ENCODE results near the gene NCKAP1.

The NCKAP1 gene

DNA sequence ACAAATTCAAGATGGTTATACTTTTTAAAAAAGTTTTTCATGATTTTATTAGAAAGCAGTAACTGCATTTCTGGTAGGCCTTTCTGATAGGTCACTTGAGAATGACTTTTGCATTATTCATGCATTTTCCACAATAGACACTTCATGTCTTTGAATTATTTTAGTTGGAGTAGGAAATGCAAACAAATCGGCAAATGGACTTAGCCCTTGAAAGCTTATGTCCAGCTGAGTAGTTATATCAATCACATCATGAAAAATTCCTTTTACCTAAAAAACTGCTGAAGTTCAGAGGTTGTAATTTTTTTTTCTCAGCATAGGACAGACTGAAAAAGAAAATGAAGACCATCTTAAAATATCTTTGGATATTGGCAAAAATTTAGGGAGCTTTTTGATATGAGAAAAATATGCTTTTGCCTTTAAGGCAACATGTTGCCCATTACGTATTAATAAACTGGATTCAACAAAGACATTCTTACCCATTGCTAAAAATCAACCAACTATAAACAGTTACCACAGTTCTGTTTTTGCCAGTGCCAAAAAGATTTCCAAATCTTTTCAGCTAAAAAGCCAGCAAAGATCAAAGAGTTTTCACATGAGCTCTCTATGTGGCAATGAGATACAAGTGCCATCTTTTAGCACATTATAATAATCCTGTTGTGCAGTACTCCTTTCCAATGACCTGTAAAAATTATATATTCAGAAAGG lies 126.3 kb downstream of the NCKAP1 start:
- TF ChIP-seq, protein P1, sequence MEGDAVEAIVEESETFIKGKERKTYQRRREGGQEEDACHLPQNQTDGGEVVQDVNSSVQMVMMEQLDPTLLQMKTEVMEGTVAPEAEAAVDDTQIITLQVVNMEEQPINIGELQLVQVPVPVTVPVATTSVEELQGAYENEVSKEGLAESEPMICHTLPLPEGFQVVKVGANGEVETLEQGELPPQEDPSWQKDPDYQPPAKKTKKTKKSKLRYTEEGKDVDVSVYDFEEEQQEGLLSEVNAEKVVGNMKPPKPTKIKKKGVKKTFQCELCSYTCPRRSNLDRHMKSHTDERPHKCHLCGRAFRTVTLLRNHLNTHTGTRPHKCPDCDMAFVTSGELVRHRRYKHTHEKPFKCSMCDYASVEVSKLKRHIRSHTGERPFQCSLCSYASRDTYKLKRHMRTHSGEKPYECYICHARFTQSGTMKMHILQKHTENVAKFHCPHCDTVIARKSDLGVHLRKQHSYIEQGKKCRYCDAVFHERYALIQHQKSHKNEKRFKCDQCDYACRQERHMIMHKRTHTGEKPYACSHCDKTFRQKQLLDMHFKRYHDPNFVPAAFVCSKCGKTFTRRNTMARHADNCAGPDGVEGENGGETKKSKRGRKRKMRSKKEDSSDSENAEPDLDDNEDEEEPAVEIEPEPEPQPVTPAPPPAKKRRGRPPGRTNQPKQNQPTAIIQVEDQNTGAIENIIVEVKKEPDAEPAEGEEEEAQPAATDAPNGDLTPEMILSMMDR (IDR thresholded peaks at IDR 0.05; ENCODE audit: poor library complexity, severe bottlenecking): no peak
- peaks cover 58% of the 10 kb centered on the region for H3K36me3 ChIP-seq (ENCODE audit: low read depth)
- H3K4me3 ChIP-seq (ENCODE audit: severe bottlenecking): no peak overlapping the region
- H3K27me3 ChIP-seq (ENCODE audit: insufficient read depth, poor library complexity, severe bottlenecking): no peaks in the 10 kb centered on the region
- peaks cover 11% of the 10 kb centered on the region for H3K4me1 ChIP-seq (ENCODE audit: insufficient read depth, poor library complexity, severe bottlenecking)
- no peak overlapping the region for H3K27ac ChIP-seq (ENCODE audit: poor library complexity, severe bottlenecking)
- ATAC-seq (ENCODE audit: low read depth) (no peak), DNase-seq (ENCODE audit: low spot score) (no peak)
- H3K9me3 ChIP-seq (ENCODE audit: severe bottlenecking): no peaks in the 10 kb centered on the region

DNA sequence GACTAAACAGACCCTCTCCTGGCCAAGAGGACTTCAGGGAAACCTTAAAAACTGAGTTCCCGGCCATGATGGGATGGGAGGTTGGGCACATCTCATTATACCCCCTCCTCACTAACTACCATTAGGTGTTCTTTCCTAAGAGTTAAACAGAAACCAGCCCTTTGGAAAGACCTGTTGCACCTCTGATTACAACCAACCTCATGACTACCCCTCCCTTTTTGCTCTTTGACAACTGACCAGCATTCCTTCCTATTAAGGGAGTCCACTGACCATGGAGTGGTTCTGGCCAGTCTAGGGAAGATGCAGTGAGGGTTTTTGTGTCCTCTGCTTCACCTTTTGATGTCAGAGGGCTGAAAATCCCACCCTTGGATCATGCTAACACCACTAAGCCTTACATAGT lies 127.3 kb downstream of the NCKAP1 start:
- Histone ChIP-seq H3K27me3 (ENCODE audit: insufficient read depth, poor library complexity, severe bottlenecking) (no peaks in the 10 kb centered on the region), H3K4me3 (ENCODE audit: severe bottlenecking) (no peak overlapping the region), H3K9me3 (ENCODE audit: severe bottlenecking) (no peaks in the 10 kb centered on the region), H3K4me1 (ENCODE audit: insufficient read depth, poor library complexity, severe bottlenecking) (peaks cover 11% of the 10 kb centered on the region), H3K27ac (ENCODE audit: poor library complexity, severe bottlenecking) (no peak overlapping the region), H3K36me3 (ENCODE audit: low read depth) (peaks cover 57% of the 10 kb centered on the region)
- DNase-seq (ENCODE audit: low spot score) (no peak), ATAC-seq (ENCODE audit: low read depth) (no peak)
- TF ChIP-seq, protein P1 (IDR thresholded peaks at IDR 0.05; ENCODE audit: poor library complexity, severe bottlenecking): no peak

GRCh38 chr2:182907081-182907830 lies 131.0 kb downstream of the NCKAP1 start:
- Histone ChIP-seq H3K4me1 (ENCODE audit: insufficient read depth, poor library complexity, severe bottlenecking) (no peaks in the 10 kb centered on the region), H3K27ac (ENCODE audit: poor library complexity, severe bottlenecking) (no peak overlapping the region), H3K9me3 (ENCODE audit: severe bottlenecking) (no peaks in the 10 kb centered on the region), H3K4me3 (ENCODE audit: severe bottlenecking) (no peak overlapping the region), H3K27me3 (ENCODE audit: insufficient read depth, poor library complexity, severe bottlenecking) (no peaks in the 10 kb centered on the region), H3K36me3 (ENCODE audit: low read depth) (peaks cover 24% of the 10 kb centered on the region)
- TF ChIP-seq, protein P1 (IDR thresholded peaks at IDR 0.05; ENCODE audit: poor library complexity, severe bottlenecking): no peak
- ATAC-seq (ENCODE audit: low read depth) (no peak), DNase-seq (ENCODE audit: low spot score) (no peak)

GRCh38 chr2:182906454-182906853 lies 131.8 kb downstream of the NCKAP1 start:
- DNase-seq (ENCODE audit: low spot score) (no peak), ATAC-seq (ENCODE audit: low read depth) (no peak)
- no peaks in the 10 kb centered on the region for H3K9me3 ChIP-seq (ENCODE audit: severe bottlenecking)
- no peaks in the 10 kb centered on the region for H3K4me1 ChIP-seq (ENCODE audit: insufficient read depth, poor library complexity, severe bottlenecking)
- H3K27me3 ChIP-seq (ENCODE audit: insufficient read depth, poor library complexity, severe bottlenecking): no peaks in the 10 kb centered on the region
- TF ChIP-seq, protein P1 (IDR thresholded peaks at IDR 0.05; ENCODE audit: poor library complexity, severe bottlenecking): no peak
- H3K27ac ChIP-seq (ENCODE audit: poor library complexity, severe bottlenecking): no peak overlapping the region
- H3K36me3 ChIP-seq (ENCODE audit: low read depth): peaks cover 19% of the 10 kb centered on the region
- H3K4me3 ChIP-seq (ENCODE audit: severe bottlenecking): no peak overlapping the region

GRCh38 chr2:182904844-182905243 lies 133.4 kb downstream of the NCKAP1 start:
- Histone ChIP-seq H3K36me3 (ENCODE audit: low read depth) (peaks cover 8% of the 10 kb centered on the region), H3K9me3 (ENCODE audit: severe bottlenecking) (no peaks in the 10 kb centered on the region), H3K4me3 (ENCODE audit: severe bottlenecking) (no peak overlapping the region), H3K27ac (ENCODE audit: poor library complexity, severe bottlenecking) (no peak overlapping the region), H3K27me3 (ENCODE audit: insufficient read depth, poor library complexity, severe bottlenecking) (no peaks in the 10 kb centered on the region), H3K4me1 (ENCODE audit: insufficient read depth, poor library complexity, severe bottlenecking) (no peaks in the 10 kb centered on the region)
- TF ChIP-seq, protein P1 (IDR thresholded peaks at IDR 0.05; ENCODE audit: poor library complexity, severe bottlenecking): no peak
- ATAC-seq (ENCODE audit: low read depth) (no peak), DNase-seq (ENCODE audit: low spot score) (no peak)

Data from RWPE2 (cell line).